GM23338 (cell line): ENCODE results near the gene BRAF. TPM values are rescaled to one million over a fixed set of nuclear protein-coding genes. Genes with fewer than 3 reads are reported as not detected.

Source experiments
- ATAC-seq: fragments of 200-7000 bp; cut with Tn5 transposase; 3 replicates; pipeline ENCODE4 v1.9.1; 2020
- DNase-seq: peaks from one replicate; pipeline ENCODE4 v3.0.0-alpha.2; 2015; ENCODE audit warnings: low spot score
- H2AFZ ChIP-seq: fragments of 200-600 bp; sonication (generic); 2 replicates; pipeline ENCODE4 v1.8.0; 2016; ENCODE audit warnings: antibody characterized with exemption, mild to moderate bottlenecking, moderate library complexity
- H3F3A ChIP-seq: fragments of 200-600 bp; sonication (generic); replicated peaks from 2 replicates; pipeline ENCODE4 v1.8.0; 2017; ENCODE audit warnings: antibody characterized with exemption, mixed run types, low read depth
- H3K27ac ChIP-seq: fragments of 200-600 bp; sonication (generic); 2 replicates; pipeline ENCODE4 v1.6.1; 2016; ENCODE audit warnings: low read depth
- H3K27me3 ChIP-seq: fragments of 200-600 bp; sonication (generic); 2 replicates; pipeline ENCODE4 v1.8.0; 2016; ENCODE audit warnings: mild to moderate bottlenecking, mixed run types, moderate library complexity; ENCODE audit not compliant: insufficient read depth
- H3K36me3 ChIP-seq: fragments of 200-600 bp; sonication (generic); 2 replicates; pipeline ENCODE4 v1.8.0; 2016; ENCODE audit warnings: mild to moderate bottlenecking; ENCODE audit not compliant: insufficient read depth
- H3K4me1 ChIP-seq: fragments of 200-600 bp; sonication (generic); 2 replicates; pipeline ENCODE4 v1.8.0; 2016; ENCODE audit warnings: mild to moderate bottlenecking, moderate library complexity; ENCODE audit not compliant: insufficient read depth
- H3K4me2 ChIP-seq: fragments of 200-600 bp; sonication (generic); 2 replicates; pipeline ENCODE4 v1.7.1; 2017; ENCODE audit warnings: mixed run types
- H3K4me3 ChIP-seq: fragments of 200-600 bp; sonication (generic); 2 replicates; pipeline ENCODE4 v1.6.1; 2016; ENCODE audit warnings: mixed run types
- H3K79me2 ChIP-seq: fragments of 200-600 bp; sonication (generic); replicated peaks from 2 replicates; pipeline ENCODE4 v1.8.0; 2017; ENCODE audit warnings: mild to moderate bottlenecking; ENCODE audit not compliant: insufficient read depth
- H3K9me2 ChIP-seq: fragments of 200-600 bp; sonication (generic); 2 replicates; pipeline ENCODE4 v1.8.0; 2017; ENCODE audit not compliant: insufficient read depth
- H4K20me1 ChIP-seq: fragments of 200-600 bp; sonication (generic); replicated peaks from 2 replicates; pipeline ENCODE4 v1.8.0; 2017; ENCODE audit warnings: mild to moderate bottlenecking; ENCODE audit not compliant: insufficient read depth
- H3K27ac Mint-ChIP-seq: 2 replicates; pipeline ENCODE4 v1.8.0; 2020; ENCODE audit warnings: inconsistent platforms, mild to moderate bottlenecking, moderate library complexity, mixed read lengths
- H3K27me3 Mint-ChIP-seq: 3 replicates; pipeline ENCODE4 v1.8.0; 2022; ENCODE audit warnings: low read depth, mild to moderate bottlenecking, moderate library complexity, mixed read lengths, inconsistent platforms; ENCODE audit not compliant: insufficient read depth, poor library complexity
- H3K36me3 Mint-ChIP-seq: 3 replicates; pipeline ENCODE4 v1.8.0; 2021; ENCODE audit warnings: low read depth, mild to moderate bottlenecking, inconsistent platforms, moderate library complexity, mixed read lengths
- H3K4me1 Mint-ChIP-seq: 3 replicates; pipeline ENCODE4 v1.8.0; 2020; ENCODE audit warnings: mild to moderate bottlenecking, inconsistent platforms, mixed read lengths
- H3K4me3 Mint-ChIP-seq: 3 replicates; pipeline ENCODE4 v1.8.0; 2021; ENCODE audit warnings: moderate library complexity, mild to moderate bottlenecking, inconsistent platforms, mixed read lengths
- H3K9me3 Mint-ChIP-seq: 3 replicates; pipeline ENCODE4 v1.8.0; 2020; ENCODE audit warnings: moderate library complexity, mild to moderate bottlenecking, inconsistent platforms, mixed read lengths
- CREB1 ChIP-seq: fragments of 250-450 bp; sonication (Bioruptor Pico); IDR thresholded peaks from 2 replicates; pipeline ENCODE4 v1.5.0; 2020; ENCODE audit warnings: low read depth, mild to moderate bottlenecking, moderate library complexity
- CTCF ChIP-seq, 2 experiments: fragments of 200-600 bp in 1 of 2; sonication (generic) in 1 of 2; conservative IDR thresholded peaks; 2 replicates each; pipeline versions ENCODE4 v1.5.1 to v1.6.1; 2016 to 2017; ENCODE audit warnings: antibody characterized with exemption in 2 of 2, low read depth in 2 of 2, mild to moderate bottlenecking in 2 of 2, moderate library complexity in 1 of 2
- ETS1 ChIP-seq: IDR thresholded peaks from 2 replicates; pipeline ENCODE4 v1.6.1; 2016; ENCODE audit warnings: antibody characterized with exemption
- EZH2 ChIP-seq: fragments of 200-600 bp; sonication (generic); IDR thresholded peaks from one replicate; pipeline ENCODE4 v1.8.0; 2017; ENCODE audit warnings: antibody characterized with exemption, mild to moderate bottlenecking, low read depth; ENCODE audit not compliant: unreplicated experiment
- EZH2phosphoT487 ChIP-seq: fragments of 200-600 bp; sonication (generic); IDR thresholded peaks from one replicate; pipeline ENCODE4 v1.8.1; 2018; ENCODE audit warnings: antibody characterized with exemption; ENCODE audit not compliant: unreplicated experiment
- JUNB ChIP-seq: IDR thresholded peaks from one replicate; pipeline ENCODE4 v1.6.1; 2016; ENCODE audit warnings: antibody characterized with exemption; ENCODE audit not compliant: unreplicated experiment
- NANOG ChIP-seq: IDR thresholded peaks from 2 replicates; pipeline ENCODE4 v1.6.1; 2016; ENCODE audit warnings: antibody characterized with exemption, borderline replicate concordance
- POLR2AphosphoS5 ChIP-seq: IDR thresholded peaks from 2 replicates; pipeline ENCODE4 v1.6.1; 2016; ENCODE audit warnings: antibody characterized with exemption, low read depth
- REST ChIP-seq: IDR thresholded peaks from one replicate; pipeline ENCODE4 v1.6.1; 2018; ENCODE audit warnings: antibody characterized with exemption; ENCODE audit not compliant: unreplicated experiment
- STAT1 ChIP-seq: IDR thresholded peaks from one replicate; pipeline ENCODE4 v1.6.1; 2016; ENCODE audit warnings: antibody characterized with exemption; ENCODE audit not compliant: unreplicated experiment
- ZNF114 ChIP-seq: fragments of 250-450 bp; sonication (Bioruptor Pico); IDR thresholded peaks from 2 replicates; pipeline ENCODE4 v1.5.0; 2020; ENCODE audit warnings: mild to moderate bottlenecking, moderate library complexity
- ZNF331 ChIP-seq: fragments of 250-450 bp; sonication (Bioruptor Pico); IDR thresholded peaks from 2 replicates; pipeline ENCODE4 v1.5.0; 2020; ENCODE audit warnings: low read depth, mild to moderate bottlenecking, moderate library complexity
- ZNF462 ChIP-seq: fragments of 250-450 bp; sonication (Bioruptor Pico); IDR thresholded peaks from 2 replicates; pipeline ENCODE4 v1.5.0; 2020; ENCODE audit warnings: mild to moderate bottlenecking, moderate library complexity
- polyA plus RNA-seq: library from polyadenylated mRNA; unstranded; fragments of >200 nt; fragmentation: Nextera tagmentation; extraction: Ambion mirVana; gene quantifications from 2 replicates; pipeline ENCODE4 v1.2.1, GENCODE V29; 2016
- total RNA-seq: library from RNA; depleted of rRNA; stranded (reverse); fragments of >200 nt; shearing (Covaris generic); gene quantifications from 2 replicates; pipeline ENCODE4 v1.2.3, GENCODE V29; 2014

BRAF gene
- total and polyA plus RNA-seq, 2 experiments from 2014 or later, result 14.6 to 36.8 TPM

GRCh38 chr7:140883378-140883777 is 41.4 kb downstream of the BRAF start:
- H3K27ac Mint-ChIP-seq, result no peak overlapping the region
- no peak overlapping the region for H3K4me3 ChIP-seq
- TF ChIP-seq REST, result no peak
- TF ChIP-seq CREB1, result no peak
- no peak for TF ChIP-seq ZNF114 (CRISPR knock-in tag)
- TF ChIP-seq JUNB, result no peak
- TF ChIP-seq CTCF (conservative IDR thresholded peaks at IDR 0.05; ENCODE audit: low read depth in 2 of 2), result no peak
- TF ChIP-seq ETS1, result no peak
- TF ChIP-seq EZH2, result no peak
- TF ChIP-seq NANOG, result no peak
- no peak for TF ChIP-seq STAT1
- TF ChIP-seq EZH2phosphoT487, result no peak
- no peak for TF ChIP-seq POLR2AphosphoS5
- no peak for TF ChIP-seq ZNF331 (CRISPR knock-in tag)
- no peak for TF ChIP-seq ZNF462 (CRISPR knock-in tag)
- ATAC-seq (no peak), DNase-seq (no peak)
- no peaks in the 10 kb centered on the region for H3K9me3 Mint-ChIP-seq
- no peak overlapping the region for H3K4me2 ChIP-seq
- H3K27me3 ChIP-seq, result no peaks in the 10 kb centered on the region
- peaks cover 4% of the 10 kb centered on the region; the same call in 2 of the 3 replicates for H3K4me1 Mint-ChIP-seq
- H3K79me2 ChIP-seq, result peaks cover 88% of the 10 kb centered on the region
- H3K4me1 ChIP-seq, result no peaks in the 10 kb centered on the region
- H3F3A ChIP-seq, result no peaks in the 10 kb centered on the region
- H3K9me2 ChIP-seq, result no peaks in the 10 kb centered on the region
- no peak overlapping the region for H3K27ac ChIP-seq
- peaks cover 14% of the 10 kb centered on the region for H4K20me1 ChIP-seq
- no peak overlapping the region for H2AFZ ChIP-seq
- no peaks in the 10 kb centered on the region for H3K36me3 ChIP-seq
- no peaks in the 10 kb centered on the region for H3K27me3 Mint-ChIP-seq
- no peak overlapping the region for H3K4me3 Mint-ChIP-seq
- peaks cover 7% of the 10 kb centered on the region; the same call in 2 of the 3 replicates for H3K36me3 Mint-ChIP-seq
